Inflammatory macrophage (primary cell): ENCODE data around the gene GIPR.
"Not testable (repeated sequence)": the region's sequence is repeated elsewhere in the genome, so short reads cannot be mapped to it uniquely, and the experiment has no call there.

ENCODE experiments used
- DNase-seq, 2 donors: peaks; one replicate each; pipeline ENCODE4 v3.0.0-alpha.2; 2020 to 2022

GIPR gene

DNA sequence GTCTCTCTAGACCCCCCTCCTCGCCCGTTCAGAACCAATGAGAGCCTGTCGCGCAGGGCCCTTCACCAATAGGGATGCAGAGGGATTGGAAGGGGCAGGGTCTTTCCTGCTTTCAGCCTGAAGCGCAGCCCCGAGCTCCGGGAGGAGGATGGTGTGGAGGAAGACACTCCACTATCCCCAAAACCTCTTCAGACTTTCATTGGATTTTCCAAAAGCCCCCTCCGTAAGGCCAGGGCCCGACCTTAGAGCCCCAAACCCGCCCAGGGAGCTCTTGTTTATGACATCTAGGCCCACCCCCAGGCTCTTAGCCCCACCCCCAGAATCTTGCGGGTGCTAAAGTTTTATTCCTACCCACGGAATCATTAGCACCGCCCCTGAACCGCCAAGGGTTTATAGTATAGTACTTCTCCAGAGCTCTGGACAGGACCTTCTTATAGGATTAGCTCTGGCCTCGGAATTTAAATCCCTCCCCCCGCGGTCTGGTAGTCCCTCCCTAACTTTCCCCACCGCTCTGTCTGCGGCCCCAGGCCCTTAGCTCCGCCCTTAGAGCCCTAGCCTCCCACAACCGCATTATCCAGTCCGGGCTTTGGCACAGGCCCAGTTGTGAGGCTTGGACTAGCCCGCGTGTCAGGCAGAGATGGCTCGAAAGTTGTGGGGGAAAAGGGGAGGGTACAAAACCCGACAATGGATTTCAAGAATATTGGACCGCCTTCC, 22.2 kb upstream of the GIPR start:
- DNase-seq = peak; percentile 22 to 35

- DNase-seq = no peak
These were observed 21.7 kb upstream of the GIPR start for GRCh38 chr19:45646345-45646698.

DNA sequence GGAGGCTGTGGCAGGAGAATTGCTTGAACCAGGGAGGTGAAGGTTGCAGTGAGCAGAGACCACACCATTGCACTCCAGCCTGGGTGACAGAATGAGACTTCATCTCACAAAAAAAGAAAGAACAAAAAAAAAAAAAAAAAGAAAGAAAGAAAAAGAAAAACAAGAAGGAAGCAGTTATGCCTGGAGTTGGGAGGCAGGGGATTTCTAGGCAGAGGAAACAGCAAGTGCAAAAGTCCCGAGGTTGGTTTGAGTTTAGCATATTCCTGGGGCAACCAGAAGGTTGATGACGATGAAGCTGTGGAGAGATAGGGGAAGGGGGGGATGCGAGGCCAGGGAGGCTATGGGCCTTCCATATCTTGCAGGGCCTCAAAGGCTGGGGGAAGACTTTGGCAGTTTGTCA, 17.3 kb upstream of the GIPR start:
- DNase-seq = no peak

DNA sequence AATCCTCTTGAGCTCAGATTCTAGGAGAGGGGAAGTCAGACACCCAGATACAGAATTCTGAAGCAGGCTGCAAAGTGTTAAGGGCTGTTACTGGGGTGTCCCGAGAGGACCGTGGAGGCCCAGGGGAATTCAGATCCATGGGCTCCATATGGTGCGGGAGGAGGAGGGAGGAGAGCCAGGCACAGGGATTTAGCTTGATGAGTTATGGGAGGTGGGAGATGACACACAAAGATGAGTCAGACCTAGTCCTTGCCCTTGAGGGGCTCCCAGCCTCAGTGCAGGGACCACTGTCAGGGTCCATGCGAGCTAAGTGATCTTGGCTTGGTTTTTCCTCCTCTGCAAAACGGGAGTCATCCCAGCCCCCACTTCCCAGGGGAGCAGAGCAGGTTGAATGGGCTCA, 14.4 kb upstream of the GIPR start:
- DNase-seq = no peak

- DNase-seq = no peak
These were observed 12.9 kb upstream of the GIPR start for GRCh38 chr19:45655073-45655472.

- no peak for DNase-seq
These were observed 10.4 kb upstream of the GIPR start for GRCh38 chr19:45657520-45658167.

- DNase-seq = no peak
These were observed 8.8 kb upstream of the GIPR start for GRCh38 chr19:45659096-45659729.

GRCh38 chr19:45660636-45661035, 7.4 kb upstream of the GIPR start:
- no peak for DNase-seq

DNA sequence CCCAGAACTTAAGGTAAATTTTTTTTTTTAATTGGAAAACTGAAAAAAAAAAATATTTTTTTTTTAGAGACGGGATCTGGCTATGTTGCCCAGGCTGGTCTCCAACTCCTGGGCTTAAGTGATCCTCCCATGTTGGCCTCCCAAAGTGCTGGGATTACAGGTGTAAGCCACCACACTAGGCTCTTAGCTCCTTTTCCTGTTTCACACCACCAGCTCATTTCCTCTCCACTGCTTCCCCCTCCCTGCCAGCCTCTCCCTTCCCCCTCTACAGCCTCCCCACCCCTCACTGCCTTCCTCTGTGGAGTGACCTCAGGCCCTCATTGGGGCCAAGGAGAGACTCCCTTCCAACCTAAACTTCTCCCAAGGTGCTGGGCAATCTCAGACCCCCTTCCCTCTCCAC, 4.2 kb upstream of the GIPR start:
- no peak for DNase-seq

DNA sequence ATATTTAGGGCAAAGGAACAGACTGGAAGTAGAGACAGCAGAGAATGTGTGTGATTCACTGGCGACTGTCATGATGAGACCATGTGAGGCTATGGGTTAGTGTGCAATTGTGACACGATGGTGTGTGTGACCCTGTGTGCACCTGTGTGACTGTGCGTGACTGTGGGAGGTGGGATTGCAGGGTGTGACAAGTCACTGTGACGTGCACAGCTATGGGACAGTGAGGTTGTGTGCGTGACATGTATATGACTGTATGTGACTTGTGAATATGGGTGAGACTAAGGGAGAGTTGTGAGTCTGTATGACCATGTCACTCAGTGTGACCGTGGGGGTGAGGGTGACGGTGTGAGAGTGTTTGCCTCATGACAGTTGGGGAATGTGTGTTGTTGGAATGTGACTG, 3.4 kb upstream of the GIPR start:
- DNase-seq = peak in 1 of 2 donors; percentile 23

DNA sequence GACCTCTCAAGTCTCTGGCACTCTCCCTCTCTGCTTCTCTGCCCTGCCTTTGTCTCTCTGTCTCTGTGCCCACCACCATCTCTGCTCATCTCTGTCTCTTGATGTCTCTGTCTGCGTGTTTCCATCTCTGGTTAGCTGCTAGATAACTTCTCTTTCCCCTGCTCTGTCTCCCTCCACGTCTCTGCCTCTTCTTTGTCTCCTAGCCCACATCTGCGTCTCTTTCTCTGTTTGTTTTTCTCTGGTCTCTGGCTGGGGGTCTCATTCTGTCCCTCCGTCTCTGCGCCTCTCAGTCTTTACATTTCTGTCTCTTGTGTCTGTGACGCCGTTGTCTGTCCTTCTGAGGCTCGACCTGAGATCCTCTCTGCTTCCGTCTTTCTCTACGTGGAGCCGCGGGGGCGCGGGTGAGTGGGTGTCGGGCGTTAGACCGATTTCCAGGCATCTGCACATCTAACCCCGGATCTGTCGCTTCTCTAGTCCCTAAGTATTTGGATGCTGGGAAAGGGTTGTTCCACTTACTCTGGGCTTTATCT, 386 bp downstream of the GIPR start:
- DNase-seq = peak in 1 of 2 donors; percentile 36

- DNase-seq = peak; percentile 82 to 86
These were observed 2.8 kb downstream of the GIPR start for GRCh38 chr19:45670670-45671453.

DNA sequence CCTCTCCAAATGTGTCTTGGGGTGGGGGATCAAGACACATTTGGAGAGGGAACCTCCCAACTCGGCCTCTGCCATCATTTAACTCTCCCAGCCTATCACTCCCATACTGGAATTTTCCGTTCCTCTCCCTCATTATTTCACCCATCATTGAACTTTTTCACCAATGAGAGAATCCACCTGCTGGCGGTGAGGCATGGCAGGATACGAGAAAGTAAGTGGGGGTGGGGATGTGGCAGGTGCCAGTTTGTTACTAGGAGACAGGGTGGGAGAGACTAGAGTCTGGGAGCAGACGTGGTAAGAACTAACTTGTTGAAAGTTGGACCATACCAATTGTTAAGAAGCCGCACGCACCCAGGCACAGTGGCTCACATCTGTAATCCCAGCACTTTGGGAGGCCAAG, 6.9 kb downstream of the GIPR start:
- DNase-seq = no peak

- DNase-seq = no peak
These were observed 8.8 kb downstream of the GIPR start for GRCh38 chr19:45676851-45677263.

GRCh38 chr19:45677351-45678230, 9.6 kb downstream of the GIPR start:
- DNase-seq = peak; percentile 38 to 39

GRCh38 chr19:45681391-45682015, 13.5 kb downstream of the GIPR start:
- peak; percentile 77 for DNase-seq

- no peak for DNase-seq
These were observed 14.1 kb downstream of the GIPR start for GRCh38 chr19:45682117-45682516.

GRCh38 chr19:45682908-45683307, 14.9 kb downstream of the GIPR start:
- DNase-seq = no peak

- not testable (repeated sequence) for DNase-seq
These were observed 17.0 kb downstream of the GIPR start for GRCh38 chr19:45685045-45685444.

- no peak for DNase-seq
These were observed 19.6 kb downstream of the GIPR start for GRCh38 chr19:45687599-45687998.

DNA sequence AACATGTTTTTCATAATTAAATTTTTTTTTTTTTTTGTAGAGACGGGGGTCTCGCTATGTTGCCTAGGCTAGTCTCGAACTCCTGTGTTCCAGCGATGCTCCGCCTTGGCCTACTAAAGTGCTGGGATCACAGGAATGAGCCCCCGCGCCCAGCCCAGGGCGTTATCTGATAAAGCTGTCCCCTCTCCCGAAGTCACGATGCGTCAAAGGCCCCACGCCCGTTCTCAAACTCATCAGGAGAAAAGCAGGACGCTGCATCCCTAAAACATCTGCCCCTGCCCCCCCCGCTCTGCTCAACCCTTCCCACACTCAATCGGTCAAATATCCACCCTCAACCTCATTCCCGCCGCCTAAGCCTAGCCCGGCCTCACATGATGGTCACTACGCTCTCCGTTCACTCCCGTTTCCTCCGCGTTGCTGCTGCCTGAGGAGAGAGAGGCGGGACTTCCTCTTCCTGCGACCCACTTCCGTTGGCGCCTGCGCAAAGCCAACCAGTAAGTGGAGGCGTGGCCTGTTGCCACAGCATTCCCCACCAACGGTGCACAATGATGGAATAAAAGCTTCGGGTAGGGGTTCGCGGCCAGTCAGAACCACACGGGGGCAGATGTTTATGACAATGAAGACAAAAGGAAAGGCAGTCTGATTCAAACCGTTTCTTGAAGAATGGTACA, 23.6 kb downstream of the GIPR start, which contains the start of gene SNRPD2:
SNRPD2 (minus strand) TSS at position 438 of the 671 bp plus-strand sequence; CDS start at position 373, 65 bp downstream.
- peak; percentile 96 to 97 for DNase-seq
